Large intestine (tissue), 3 donors: Measurements from ENCODE around the gene TMEM38A. TPM values are rescaled to one million over a fixed set of nuclear protein-coding genes. Genes with fewer than 3 reads are reported as not detected.

Source experiments
- DNase-seq, 2 donors: peaks; one replicate each; pipeline versions ENCODE4 v3.0.0 to v3.0.0-alpha.2; 2013
- H3K27ac ChIP-seq: one replicate; pipeline ENCODE4 v1.5.1; 2013; ENCODE audit warnings: low read length
- H3K27me3 ChIP-seq: 2 replicates; pipeline ENCODE4 v1.6.1; 2013; ENCODE audit warnings: low read length; ENCODE audit not compliant: control insufficient read depth, insufficient read depth
- H3K36me3 ChIP-seq: 2 replicates; pipeline ENCODE4 v1.6.1; 2013; ENCODE audit warnings: low read length; ENCODE audit not compliant: control insufficient read depth, insufficient read depth
- H3K4me1 ChIP-seq: one replicate; pipeline ENCODE4 v1.6.1; 2013; ENCODE audit warnings: low read length; ENCODE audit not compliant: control insufficient read depth, insufficient read depth
- H3K4me3 ChIP-seq: one replicate; pipeline ENCODE4 v1.5.1; 2013; ENCODE audit warnings: low read length
- H3K9me3 ChIP-seq: one replicate; pipeline ENCODE4 v1.6.1; 2013; ENCODE audit warnings: mild to moderate bottlenecking, low read depth, low read length, moderate library complexity; ENCODE audit not compliant: control insufficient read depth
- WGBS: methylation state at CpG from one replicate; pipeline ENCODE4 v1.1.5; 2013; ENCODE audit warnings: low lambda C conversion rate; ENCODE audit not compliant: insufficient coverage; 5-methylcytosine and 5-hydroxymethylcytosine counted together
- polyA plus RNA-seq: library from polyadenylated mRNA; unstranded; fragments of 120-200 nt; gene quantifications from one replicate; pipeline ENCODE4 v1.2.1, GENCODE V29; 2013

Gene TMEM38A
- polyA plus RNA-seq, 1 donor, result 2.3 TPM

GRCh38 chr19:16737911-16738310 lies 77.0 kb downstream of the TMEM38A start:
- 76% methylated on average over 2 of the region's 4 CpGs for WGBS
- no peaks in the 10 kb centered on the region for H3K27me3 ChIP-seq
- H3K9me3 ChIP-seq, result no peaks in the 10 kb centered on the region
- H3K36me3 ChIP-seq, result no peaks in the 10 kb centered on the region
- no peak overlapping the region for H3K4me3 ChIP-seq
- no peaks in the 10 kb centered on the region for H3K4me1 ChIP-seq
- H3K27ac ChIP-seq, result no peak overlapping the region
- peak; percentile 19 to 20 for DNase-seq

GRCh38 chr19:16739546-16739945 lies 78.6 kb downstream of the TMEM38A start:
- Histone ChIP-seq H3K27ac (no peak overlapping the region), H3K9me3 (no peaks in the 10 kb centered on the region), H3K27me3 (no peaks in the 10 kb centered on the region), H3K4me3 (no peak overlapping the region), H3K36me3 (no peaks in the 10 kb centered on the region), H3K4me1 (no peaks in the 10 kb centered on the region)
- no CpG with 5 or more reads among the region's 3 CpGs for WGBS
- DNase-seq, result no peak

Other genes with a start within 250 kb of the TMEM38A start
- 19.1 TPM for gene EPS15L1, start 189.2 kb upstream of the TMEM38A start, polyA plus RNA-seq
- 0.04 TPM for gene CALR3, start 165.0 kb upstream of the TMEM38A start, polyA plus RNA-seq
- 4.6 TPM for gene C19orf44, start 164.7 kb upstream of the TMEM38A start, polyA plus RNA-seq
- gene CHERP, start 118.7 kb upstream of the TMEM38A start, polyA plus RNA-seq, result 45.7 TPM
- gene SLC35E1, start 88.7 kb upstream of the TMEM38A start, polyA plus RNA-seq, result 34.0 TPM
- gene MED26, start 32.9 kb upstream of the TMEM38A start, polyA plus RNA-seq, result 7.2 TPM
- 85.6 TPM for gene SMIM7, start 995 bp upstream of the TMEM38A start, polyA plus RNA-seq
- 0.01 TPM for gene NWD1, start 58.7 kb downstream of the TMEM38A start, polyA plus RNA-seq
- 46.2 TPM for gene SIN3B, start 168.3 kb downstream of the TMEM38A start, polyA plus RNA-seq
- 0.99 TPM for gene F2RL3, start 227.9 kb downstream of the TMEM38A start, polyA plus RNA-seq